ENCODE measurements around the gene SPINK1. TPM values are rescaled to one million over a fixed set of nuclear protein-coding genes. Genes with fewer than 3 reads are reported as not detected.

Gene SPINK1
- total RNA-seq, 1 donor from 2014 or later: not detected

DNA sequence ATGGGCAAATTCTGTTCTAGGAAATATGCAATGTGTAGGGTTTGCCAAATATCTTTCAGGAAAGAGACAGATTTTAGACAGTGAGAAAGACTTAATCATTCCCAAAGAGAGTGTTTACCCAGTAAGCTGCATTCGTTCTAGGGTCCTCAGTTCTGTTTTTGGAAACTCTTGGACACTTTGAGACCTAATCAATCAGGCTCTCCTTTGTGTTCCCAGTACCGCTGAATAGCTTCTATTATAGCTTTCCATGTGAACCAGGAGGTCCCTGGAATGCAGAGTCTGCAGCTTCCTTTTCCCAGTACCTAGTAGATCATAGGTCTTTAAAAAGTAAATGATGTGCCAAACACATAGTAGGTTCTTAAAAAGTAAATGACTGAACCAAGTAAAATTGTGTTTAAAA lies 11.4 kb upstream of the SPINK1 start:
- no peaks in the 10 kb centered on the region for H3K9me3 ChIP-seq (ENCODE audit: insufficient read depth, low read depth, low read length)
- Mint-ChIP-seq H3K9me3 (ENCODE audit: unreplicated experiment) (peaks cover 4% of the 10 kb centered on the region), H3K27ac (ENCODE audit: unreplicated experiment) (no peak overlapping the region), H3K4me1 (ENCODE audit: low read depth, unreplicated experiment) (no peaks in the 10 kb centered on the region), H3K27me3 (ENCODE audit: low read depth, unreplicated experiment) (no peaks in the 10 kb centered on the region), H3K4me3 (ENCODE audit: unreplicated experiment) (no peak overlapping the region), H3K36me3 (ENCODE audit: low read depth, unreplicated experiment) (no peaks in the 10 kb centered on the region)
- no peaks in the 10 kb centered on the region for H3K36me3 ChIP-seq (ENCODE audit: insufficient read depth, low read length)
- FAIRE-seq (no peak), DNase-seq (ENCODE audit: low read depth) (no peak)
- H3K4me2 ChIP-seq (ENCODE audit: low read length): no peak overlapping the region
- no peak overlapping the region for H2AFZ ChIP-seq (ENCODE audit: low read depth, low read length)
- no peak for TF ChIP-seq EZH2 (IDR thresholded peaks at IDR 0.05; ENCODE audit: insufficient read depth, low read length)
- TF ChIP-seq, protein P1, sequence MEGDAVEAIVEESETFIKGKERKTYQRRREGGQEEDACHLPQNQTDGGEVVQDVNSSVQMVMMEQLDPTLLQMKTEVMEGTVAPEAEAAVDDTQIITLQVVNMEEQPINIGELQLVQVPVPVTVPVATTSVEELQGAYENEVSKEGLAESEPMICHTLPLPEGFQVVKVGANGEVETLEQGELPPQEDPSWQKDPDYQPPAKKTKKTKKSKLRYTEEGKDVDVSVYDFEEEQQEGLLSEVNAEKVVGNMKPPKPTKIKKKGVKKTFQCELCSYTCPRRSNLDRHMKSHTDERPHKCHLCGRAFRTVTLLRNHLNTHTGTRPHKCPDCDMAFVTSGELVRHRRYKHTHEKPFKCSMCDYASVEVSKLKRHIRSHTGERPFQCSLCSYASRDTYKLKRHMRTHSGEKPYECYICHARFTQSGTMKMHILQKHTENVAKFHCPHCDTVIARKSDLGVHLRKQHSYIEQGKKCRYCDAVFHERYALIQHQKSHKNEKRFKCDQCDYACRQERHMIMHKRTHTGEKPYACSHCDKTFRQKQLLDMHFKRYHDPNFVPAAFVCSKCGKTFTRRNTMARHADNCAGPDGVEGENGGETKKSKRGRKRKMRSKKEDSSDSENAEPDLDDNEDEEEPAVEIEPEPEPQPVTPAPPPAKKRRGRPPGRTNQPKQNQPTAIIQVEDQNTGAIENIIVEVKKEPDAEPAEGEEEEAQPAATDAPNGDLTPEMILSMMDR (IDR thresholded peaks at IDR 0.05; ENCODE audit: insufficient read depth, low read depth, low read length): no peak
- no peak overlapping the region for H3K4me3 ChIP-seq (ENCODE audit: insufficient read depth, low read depth, low read length)
- no peaks in the 10 kb centered on the region for H3K27me3 ChIP-seq (ENCODE audit: insufficient read depth, low read length)
- H4K20me1 ChIP-seq (ENCODE audit: insufficient read depth, low read length): no peaks in the 10 kb centered on the region
- no peaks in the 10 kb centered on the region for H3K4me1 ChIP-seq (ENCODE audit: insufficient read depth, low read length)
- H3K9ac ChIP-seq (ENCODE audit: low read length): no peak overlapping the region
- no peaks in the 10 kb centered on the region for H3K79me2 ChIP-seq (ENCODE audit: insufficient read depth, low read length)
- no peak overlapping the region for H3K27ac ChIP-seq (ENCODE audit: low read depth, low read length)

DNA sequence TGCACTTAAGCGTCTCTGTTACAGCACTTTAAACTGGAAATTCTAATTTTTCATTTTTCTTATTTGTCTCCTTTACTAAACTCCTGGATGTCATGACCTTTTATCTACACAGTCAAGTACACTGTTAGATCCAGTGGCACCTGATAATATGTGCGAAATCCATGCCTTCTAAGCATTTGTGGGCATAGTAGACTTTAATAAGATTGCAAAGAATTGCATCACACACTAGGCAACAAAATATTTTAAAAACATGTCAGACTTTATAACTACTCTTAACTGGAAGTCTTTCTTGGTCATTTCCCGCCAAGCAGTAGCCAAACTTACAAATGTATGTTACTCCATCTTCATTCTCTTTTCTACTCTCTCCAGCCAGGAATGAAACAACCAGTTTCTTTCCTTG lies 5.0 kb upstream of the SPINK1 start:
- Histone ChIP-seq H2AFZ (ENCODE audit: low read depth, low read length) (no peak overlapping the region), H4K20me1 (ENCODE audit: insufficient read depth, low read length) (no peaks in the 10 kb centered on the region), H3K4me3 (ENCODE audit: insufficient read depth, low read depth, low read length) (no peak overlapping the region), H3K36me3 (ENCODE audit: insufficient read depth, low read length) (no peaks in the 10 kb centered on the region), H3K9ac (ENCODE audit: low read length) (no peak overlapping the region), H3K79me2 (ENCODE audit: insufficient read depth, low read length) (no peaks in the 10 kb centered on the region), H3K27me3 (ENCODE audit: insufficient read depth, low read length) (peaks cover 2% of the 10 kb centered on the region), H3K27ac (ENCODE audit: low read depth, low read length) (no peak overlapping the region), H3K4me2 (ENCODE audit: low read length) (no peak overlapping the region), H3K9me3 (ENCODE audit: insufficient read depth, low read depth, low read length) (no peaks in the 10 kb centered on the region), H3K4me1 (ENCODE audit: insufficient read depth, low read length) (no peaks in the 10 kb centered on the region)
- no peak for DNase-seq (ENCODE audit: low read depth)
- FAIRE-seq: no peak
- Mint-ChIP-seq H3K27ac (ENCODE audit: unreplicated experiment) (no peak overlapping the region), H3K27me3 (ENCODE audit: low read depth, unreplicated experiment) (peaks cover 2% of the 10 kb centered on the region), H3K36me3 (ENCODE audit: low read depth, unreplicated experiment) (no peaks in the 10 kb centered on the region), H3K4me3 (ENCODE audit: unreplicated experiment) (no peak overlapping the region), H3K4me1 (ENCODE audit: low read depth, unreplicated experiment) (peaks cover 2% of the 10 kb centered on the region), H3K9me3 (ENCODE audit: unreplicated experiment) (peaks cover 2% of the 10 kb centered on the region)
- TF ChIP-seq, protein P1 (IDR thresholded peaks at IDR 0.05; ENCODE audit: insufficient read depth, low read depth, low read length): no peak
- TF ChIP-seq EZH2 (IDR thresholded peaks at IDR 0.05; ENCODE audit: insufficient read depth, low read length): no peak

DNA sequence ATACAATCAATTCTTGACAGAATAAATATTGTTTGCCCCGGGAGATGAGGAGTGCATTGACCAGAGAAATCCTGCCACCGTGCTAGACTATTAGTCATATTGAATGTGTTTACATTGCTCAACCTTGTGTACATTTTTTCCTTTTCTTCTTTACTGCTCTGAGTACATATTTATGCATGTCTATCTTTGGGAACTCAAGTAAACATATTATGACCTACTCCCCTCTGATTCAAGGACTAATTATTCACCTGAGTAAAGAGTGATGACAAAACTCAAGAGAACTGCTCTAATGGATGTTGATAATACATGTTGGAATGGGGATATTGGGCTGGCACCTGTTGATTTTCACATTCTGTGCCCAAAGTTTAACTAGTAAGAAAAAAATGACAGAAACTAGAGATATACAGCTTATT lies 3.9 kb upstream of the SPINK1 start:
- no peak overlapping the region for H3K9ac ChIP-seq (ENCODE audit: low read length)
- H3K27me3 ChIP-seq (ENCODE audit: insufficient read depth, low read length): peaks cover 2% of the 10 kb centered on the region
- no peaks in the 10 kb centered on the region for H3K36me3 ChIP-seq (ENCODE audit: insufficient read depth, low read length)
- H3K27ac Mint-ChIP-seq (ENCODE audit: unreplicated experiment): no peak overlapping the region
- no peak for TF ChIP-seq EZH2 (IDR thresholded peaks at IDR 0.05; ENCODE audit: insufficient read depth, low read length)
- TF ChIP-seq, protein P1 (IDR thresholded peaks at IDR 0.05; ENCODE audit: insufficient read depth, low read depth, low read length): no peak
- H3K4me1 Mint-ChIP-seq (ENCODE audit: low read depth, unreplicated experiment): peaks cover 2% of the 10 kb centered on the region
- no peaks in the 10 kb centered on the region for H3K36me3 Mint-ChIP-seq (ENCODE audit: low read depth, unreplicated experiment)
- no peak overlapping the region for H2AFZ ChIP-seq (ENCODE audit: low read depth, low read length)
- peak; percentile 6 for DNase-seq (ENCODE audit: low read depth)
- H4K20me1 ChIP-seq (ENCODE audit: insufficient read depth, low read length): no peaks in the 10 kb centered on the region
- no peaks in the 10 kb centered on the region for H3K9me3 ChIP-seq (ENCODE audit: insufficient read depth, low read depth, low read length)
- peaks cover 2% of the 10 kb centered on the region for H3K9me3 Mint-ChIP-seq (ENCODE audit: unreplicated experiment)
- H3K4me1 ChIP-seq (ENCODE audit: insufficient read depth, low read length): no peaks in the 10 kb centered on the region
- no peak overlapping the region for H3K27ac ChIP-seq (ENCODE audit: low read depth, low read length)
- H3K4me2 ChIP-seq (ENCODE audit: low read length): no peak overlapping the region
- no peaks in the 10 kb centered on the region for H3K79me2 ChIP-seq (ENCODE audit: insufficient read depth, low read length)
- H3K4me3 ChIP-seq (ENCODE audit: insufficient read depth, low read depth, low read length): no peak overlapping the region
- H3K4me3 Mint-ChIP-seq (ENCODE audit: unreplicated experiment): no peak overlapping the region
- FAIRE-seq: no peak
- H3K27me3 Mint-ChIP-seq (ENCODE audit: low read depth, unreplicated experiment): peaks cover 2% of the 10 kb centered on the region

Data from astrocyte (in vitro differentiated cells and primary cell).